HEK293T (cell line): ENCODE data around the gene UNC50.
"Not testable (repeated sequence)": the region's sequence is repeated elsewhere in the genome, so short reads cannot be mapped to it uniquely, and the experiment has no call there.

ENCODE experiments used
- CTCF ChIA-PET: fragments of 350-600 bp; formaldehyde crosslinking; extraction: SDS; loops from one replicate; lab custom pipeline; 2021; ENCODE audit warnings: antibody characterized with exemption, inconsistent platforms; lab: Yijun Ruan, JAX
- POLR2A ChIA-PET: fragments of 350-600 bp; formaldehyde crosslinking; extraction: SDS; loops from one replicate; lab custom pipeline; 2020; ENCODE audit warnings: antibody characterized with exemption, inconsistent platforms; lab: Yijun Ruan, JAX
- DNase-seq: peaks from one replicate; pipeline ENCODE4 v3.0.0; 2012; ENCODE audit warnings: mixed read lengths; ENCODE audit errors: extremely low spot score
- ARNT ChIP-seq: fragments of 450-650 bp; IDR thresholded peaks from 2 replicates; pipeline ENCODE4 v1.6.1; 2017; ENCODE audit warnings: mild to moderate bottlenecking
- BHLHE40 ChIP-seq: fragments of 450-650 bp; IDR thresholded peaks from 2 replicates; pipeline ENCODE4 v1.6.1; 2016; ENCODE audit warnings: mild to moderate bottlenecking, moderate library complexity, borderline replicate concordance
- CTBP1 ChIP-seq: fragments of 450-650 bp; IDR thresholded peaks from 2 replicates; pipeline ENCODE4 v1.6.1; 2016; ENCODE audit warnings: borderline replicate concordance
- ELF4 ChIP-seq: fragments of 450-650 bp; IDR thresholded peaks from 2 replicates; pipeline ENCODE4 v1.6.1; 2017; ENCODE audit warnings: antibody characterized with exemption
- FOXA1 ChIP-seq: fragments of 450-650 bp; IDR thresholded peaks from 2 replicates; pipeline ENCODE4 v1.6.1; 2016; ENCODE audit warnings: mild to moderate bottlenecking
- FOXK2 ChIP-seq: fragments of 450-650 bp; IDR thresholded peaks from 2 replicates; pipeline ENCODE4 v1.6.1; 2016; ENCODE audit warnings: mild to moderate bottlenecking
- FOXM1 ChIP-seq: fragments of 450-650 bp; IDR thresholded peaks from 2 replicates; pipeline ENCODE4 v1.6.1; 2017; ENCODE audit warnings: mild to moderate bottlenecking, borderline replicate concordance
- HDGF ChIP-seq: fragments of 450-650 bp; IDR thresholded peaks from 2 replicates; pipeline ENCODE4 v1.6.1; 2017; ENCODE audit warnings: antibody characterized with exemption, borderline replicate concordance
- L3MBTL2 ChIP-seq: fragments of 450-650 bp; conservative IDR thresholded peaks from 2 replicates; pipeline ENCODE4 v1.6.1; 2016; ENCODE audit warnings: mild to moderate bottlenecking
- LEF1 ChIP-seq: fragments of 450-650 bp; IDR thresholded peaks from 2 replicates; pipeline ENCODE4 v1.6.1; 2017; ENCODE audit warnings: mild to moderate bottlenecking, borderline replicate concordance
- NFRKB ChIP-seq: fragments of 450-650 bp; IDR thresholded peaks from 2 replicates; pipeline ENCODE4 v1.6.1; 2016; ENCODE audit warnings: mild to moderate bottlenecking, moderate library complexity
- PKNOX1 ChIP-seq: fragments of 450-650 bp; IDR thresholded peaks from 2 replicates; pipeline ENCODE4 v1.6.1; 2016
- SP1 ChIP-seq: fragments of 450-650 bp; IDR thresholded peaks from 2 replicates; pipeline ENCODE4 v1.6.1; 2017
- SUZ12 ChIP-seq: fragments of 450-650 bp; IDR thresholded peaks from 2 replicates; pipeline ENCODE4 v1.6.1; 2016; ENCODE audit warnings: mild to moderate bottlenecking
- TARDBP ChIP-seq: fragments of 450-650 bp; IDR thresholded peaks from 2 replicates; pipeline ENCODE4 v1.6.1; 2016
- ZNF384 ChIP-seq: fragments of 450-650 bp; IDR thresholded peaks from 2 replicates; pipeline ENCODE4 v1.6.1; 2016

UNC50 gene

GRCh38 chr2:98658816-98659490, 50.6 kb downstream of the UNC50 start:
- CTCF ChIA-PET, result no interaction called here
- DNase-seq, result no peak
- TF ChIP-seq FOXM1 (no peak), L3MBTL2 (no peak), ARNT (no peak), LEF1 (no peak), TARDBP (no peak), FOXA1 (no peak), SP1 (no peak), FOXK2 (no peak), HDGF (no peak), CTBP1 (no peak), PKNOX1 (no peak), NFRKB (no peak), ELF4 (no peak), ZNF384 (no peak)
- POLR2A ChIA-PET, result no interaction called here

- CTCF ChIA-PET, POLR2A ChIA-PET, DNase-seq: not testable (repeated sequence)
Measured at GRCh38 chr2:98659491-98659840, 51.1 kb downstream of the UNC50 start.

GRCh38 chr2:98663511-98664090, 55.2 kb downstream of the UNC50 start:
- ChIA-PET POLR2A (no interaction called here), CTCF (interaction anchor here (0.9 kb wide), 1 partner anchor 19 kb away, joined by 3 read pairs; no protein-coding TSS in a partner anchor)
- TF ChIP-seq SP1 (no peak), FOXK2 (no peak), NFRKB (no peak), FOXM1 (no peak), SUZ12 (no peak)
- DNase-seq, result no peak

GRCh38 chr2:98664323-98664722, 55.9 kb downstream of the UNC50 start:
- ChIA-PET POLR2A (no interaction called here), CTCF (interaction anchor here (0.9 kb wide), 1 partner anchor 19 kb away, joined by 3 read pairs; no protein-coding TSS in a partner anchor)
- TF ChIP-seq FOXM1, result no peak
- TF ChIP-seq CTBP1, result no peak
- no peak for TF ChIP-seq BHLHE40
- TF ChIP-seq LEF1, result no peak
- TF ChIP-seq L3MBTL2, result no peak
- TF ChIP-seq ARNT, result no peak
- no peak for TF ChIP-seq SP1
- no peak for TF ChIP-seq TARDBP
- no peak for TF ChIP-seq FOXA1
- no peak for TF ChIP-seq SUZ12
- no peak for TF ChIP-seq ZNF384
- no peak for TF ChIP-seq ELF4
- no peak for TF ChIP-seq NFRKB
- TF ChIP-seq PKNOX1, result no peak
- TF ChIP-seq FOXK2, result no peak
- TF ChIP-seq HDGF, result no peak
- DNase-seq, result no peak

GRCh38 chr2:98665677-98666076, 57.3 kb downstream of the UNC50 start:
- TF ChIP-seq NFRKB, result no peak
- TF ChIP-seq FOXM1, result no peak
- TF ChIP-seq FOXA1, result no peak
- no peak for TF ChIP-seq TARDBP
- no peak for TF ChIP-seq L3MBTL2
- no peak for TF ChIP-seq PKNOX1
- no peak for TF ChIP-seq ARNT
- TF ChIP-seq FOXK2, result no peak
- ChIA-PET POLR2A (no interaction called here), CTCF (no interaction called here)
- DNase-seq, result no peak
